H1 (cell line): Measurements from ENCODE around the gene LONP2. TPM values are rescaled to one million over a fixed set of nuclear protein-coding genes. Genes with fewer than 3 reads are reported as not detected.

Experiments used
- BRCA1 ChIP-seq: IDR thresholded peaks from 2 replicates; pipeline ENCODE4 v1.6.1; 2012; ENCODE audit warnings: low read depth, low read length, improper control_type of control experiment
- POU5F1 ChIP-seq: IDR thresholded peaks from 2 replicates; pipeline ENCODE4 v1.6.1; 2011; ENCODE audit warnings: low read depth, mild to moderate bottlenecking, low read length, moderate library complexity
- polyA plus RNA-seq, 7 experiments: library from polyadenylated mRNA; depleted of rRNA in 3 of 7; stranded (reverse) in 5 of 7; unstranded in 2 of 7; fragments of >200 nt in 5 of 7; fragments of 200-250 nt in 2 of 7; gene quantifications; 1 replicate in 5 of 7; 2 replicates in 1 of 7; 4 replicates in 1 of 7; pipeline versions ENCODE4 v1.2.1 to v1.2.3, GENCODE V29; 2011 to 2013; ENCODE audit warnings: missing spikeins in 2 of 7, mixed read lengths in 2 of 7
- total RNA-seq: library from RNA; stranded (reverse); fragmentation: NEBNext Ultra II Directional; extraction: Animal tissue kit (Norgen Biotek cat#: 25700); gene quantifications from 2 replicates; pipeline ENCODE4 v1.2.1, GENCODE V29; 2021
- TF ChIP-seq, protein P1 (sequence below): fragments of 300-600 bp; sonication (generic); IDR thresholded peaks from 2 replicates; pipeline ENCODE4 v1.7.1; 2012; ENCODE audit warnings: low read length, moderate library complexity, mild to moderate bottlenecking, inconsistent platforms; ENCODE audit not compliant: insufficient replicate concordance
- TF ChIP-seq, protein P2 (sequence below): IDR thresholded peaks from 2 replicates; pipeline ENCODE4 v1.6.1; 2012; ENCODE audit warnings: inconsistent platforms

LONP2 gene
- total and polyA plus RNA-seq, 2 of the 8 experiments (the other 6 are each of a cell fraction or from before 2014, with no cell fraction given) = 8.1 to 23.1 TPM

DNA sequence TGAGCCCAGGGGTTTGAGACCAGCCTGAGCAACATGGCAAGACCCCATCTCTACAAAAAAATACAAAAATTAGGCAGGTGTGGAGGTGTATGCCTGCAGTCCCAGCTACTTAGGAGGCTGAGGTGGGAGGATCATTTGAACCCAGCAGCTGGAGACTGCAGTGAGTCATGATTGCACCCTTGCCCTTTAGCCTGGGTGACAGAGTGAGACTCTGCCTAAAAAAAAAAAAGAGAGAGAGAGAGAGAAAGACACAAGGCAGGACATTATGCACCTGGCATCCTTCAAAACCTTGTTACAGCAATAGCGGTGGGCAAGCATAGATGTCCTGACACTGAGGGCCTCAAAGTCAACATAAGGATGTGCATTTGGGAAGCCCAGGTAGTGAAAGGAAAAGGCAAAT lies 161.1 kb downstream of the LONP2 start (continued):
- TF ChIP-seq, protein P1, sequence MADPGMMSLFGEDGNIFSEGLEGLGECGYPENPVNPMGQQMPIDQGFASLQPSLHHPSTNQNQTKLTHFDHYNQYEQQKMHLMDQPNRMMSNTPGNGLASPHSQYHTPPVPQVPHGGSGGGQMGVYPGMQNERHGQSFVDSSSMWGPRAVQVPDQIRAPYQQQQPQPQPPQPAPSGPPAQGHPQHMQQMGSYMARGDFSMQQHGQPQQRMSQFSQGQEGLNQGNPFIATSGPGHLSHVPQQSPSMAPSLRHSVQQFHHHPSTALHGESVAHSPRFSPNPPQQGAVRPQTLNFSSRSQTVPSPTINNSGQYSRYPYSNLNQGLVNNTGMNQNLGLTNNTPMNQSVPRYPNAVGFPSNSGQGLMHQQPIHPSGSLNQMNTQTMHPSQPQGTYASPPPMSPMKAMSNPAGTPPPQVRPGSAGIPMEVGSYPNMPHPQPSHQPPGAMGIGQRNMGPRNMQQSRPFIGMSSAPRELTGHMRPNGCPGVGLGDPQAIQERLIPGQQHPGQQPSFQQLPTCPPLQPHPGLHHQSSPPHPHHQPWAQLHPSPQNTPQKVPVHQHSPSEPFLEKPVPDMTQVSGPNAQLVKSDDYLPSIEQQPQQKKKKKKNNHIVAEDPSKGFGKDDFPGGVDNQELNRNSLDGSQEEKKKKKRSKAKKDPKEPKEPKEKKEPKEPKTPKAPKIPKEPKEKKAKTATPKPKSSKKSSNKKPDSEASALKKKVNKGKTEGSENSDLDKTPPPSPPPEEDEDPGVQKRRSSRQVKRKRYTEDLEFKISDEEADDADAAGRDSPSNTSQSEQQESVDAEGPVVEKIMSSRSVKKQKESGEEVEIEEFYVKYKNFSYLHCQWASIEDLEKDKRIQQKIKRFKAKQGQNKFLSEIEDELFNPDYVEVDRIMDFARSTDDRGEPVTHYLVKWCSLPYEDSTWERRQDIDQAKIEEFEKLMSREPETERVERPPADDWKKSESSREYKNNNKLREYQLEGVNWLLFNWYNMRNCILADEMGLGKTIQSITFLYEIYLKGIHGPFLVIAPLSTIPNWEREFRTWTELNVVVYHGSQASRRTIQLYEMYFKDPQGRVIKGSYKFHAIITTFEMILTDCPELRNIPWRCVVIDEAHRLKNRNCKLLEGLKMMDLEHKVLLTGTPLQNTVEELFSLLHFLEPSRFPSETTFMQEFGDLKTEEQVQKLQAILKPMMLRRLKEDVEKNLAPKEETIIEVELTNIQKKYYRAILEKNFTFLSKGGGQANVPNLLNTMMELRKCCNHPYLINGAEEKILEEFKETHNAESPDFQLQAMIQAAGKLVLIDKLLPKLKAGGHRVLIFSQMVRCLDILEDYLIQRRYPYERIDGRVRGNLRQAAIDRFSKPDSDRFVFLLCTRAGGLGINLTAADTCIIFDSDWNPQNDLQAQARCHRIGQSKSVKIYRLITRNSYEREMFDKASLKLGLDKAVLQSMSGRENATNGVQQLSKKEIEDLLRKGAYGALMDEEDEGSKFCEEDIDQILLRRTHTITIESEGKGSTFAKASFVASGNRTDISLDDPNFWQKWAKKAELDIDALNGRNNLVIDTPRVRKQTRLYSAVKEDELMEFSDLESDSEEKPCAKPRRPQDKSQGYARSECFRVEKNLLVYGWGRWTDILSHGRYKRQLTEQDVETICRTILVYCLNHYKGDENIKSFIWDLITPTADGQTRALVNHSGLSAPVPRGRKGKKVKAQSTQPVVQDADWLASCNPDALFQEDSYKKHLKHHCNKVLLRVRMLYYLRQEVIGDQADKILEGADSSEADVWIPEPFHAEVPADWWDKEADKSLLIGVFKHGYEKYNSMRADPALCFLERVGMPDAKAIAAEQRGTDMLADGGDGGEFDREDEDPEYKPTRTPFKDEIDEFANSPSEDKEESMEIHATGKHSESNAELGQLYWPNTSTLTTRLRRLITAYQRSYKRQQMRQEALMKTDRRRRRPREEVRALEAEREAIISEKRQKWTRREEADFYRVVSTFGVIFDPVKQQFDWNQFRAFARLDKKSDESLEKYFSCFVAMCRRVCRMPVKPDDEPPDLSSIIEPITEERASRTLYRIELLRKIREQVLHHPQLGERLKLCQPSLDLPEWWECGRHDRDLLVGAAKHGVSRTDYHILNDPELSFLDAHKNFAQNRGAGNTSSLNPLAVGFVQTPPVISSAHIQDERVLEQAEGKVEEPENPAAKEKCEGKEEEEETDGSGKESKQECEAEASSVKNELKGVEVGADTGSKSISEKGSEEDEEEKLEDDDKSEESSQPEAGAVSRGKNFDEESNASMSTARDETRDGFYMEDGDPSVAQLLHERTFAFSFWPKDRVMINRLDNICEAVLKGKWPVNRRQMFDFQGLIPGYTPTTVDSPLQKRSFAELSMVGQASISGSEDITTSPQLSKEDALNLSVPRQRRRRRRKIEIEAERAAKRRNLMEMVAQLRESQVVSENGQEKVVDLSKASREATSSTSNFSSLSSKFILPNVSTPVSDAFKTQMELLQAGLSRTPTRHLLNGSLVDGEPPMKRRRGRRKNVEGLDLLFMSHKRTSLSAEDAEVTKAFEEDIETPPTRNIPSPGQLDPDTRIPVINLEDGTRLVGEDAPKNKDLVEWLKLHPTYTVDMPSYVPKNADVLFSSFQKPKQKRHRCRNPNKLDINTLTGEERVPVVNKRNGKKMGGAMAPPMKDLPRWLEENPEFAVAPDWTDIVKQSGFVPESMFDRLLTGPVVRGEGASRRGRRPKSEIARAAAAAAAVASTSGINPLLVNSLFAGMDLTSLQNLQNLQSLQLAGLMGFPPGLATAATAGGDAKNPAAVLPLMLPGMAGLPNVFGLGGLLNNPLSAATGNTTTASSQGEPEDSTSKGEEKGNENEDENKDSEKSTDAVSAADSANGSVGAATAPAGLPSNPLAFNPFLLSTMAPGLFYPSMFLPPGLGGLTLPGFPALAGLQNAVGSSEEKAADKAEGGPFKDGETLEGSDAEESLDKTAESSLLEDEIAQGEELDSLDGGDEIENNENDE = no peak
- TF ChIP-seq POU5F1 (no peak), BRCA1 (no peak)
- TF ChIP-seq, protein P2, sequence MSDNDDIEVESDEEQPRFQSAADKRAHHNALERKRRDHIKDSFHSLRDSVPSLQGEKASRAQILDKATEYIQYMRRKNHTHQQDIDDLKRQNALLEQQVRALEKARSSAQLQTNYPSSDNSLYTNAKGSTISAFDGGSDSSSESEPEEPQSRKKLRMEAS = no peak
